ENCODE data around the gene MAP2K2.

MAP2K2 gene

GRCh38 chr19:4081441-4082129 is 42.3 kb downstream of the MAP2K2 start:
- in situ Hi-C loops (cut with MboI; ENCODE audit: low sequenced_read_pairs), result no loop called here

- in situ Hi-C loops (cut with MboI; ENCODE audit: low sequenced_read_pairs), result no loop called here
Observed at GRCh38 chr19:4080473-4080872, 43.4 kb downstream of the MAP2K2 start.

GRCh38 chr19:4077800-4078684 is 45.9 kb downstream of the MAP2K2 start:
- in situ Hi-C loops (cut with MboI; ENCODE audit: low sequenced_read_pairs), result no loop called here

- in situ Hi-C loops (cut with MboI; ENCODE audit: low sequenced_read_pairs), result no loop called here
Observed at GRCh38 chr19:4077007-4077374, 46.9 kb downstream of the MAP2K2 start.

GRCh38 chr19:4075373-4075772 is 48.5 kb downstream of the MAP2K2 start:
- in situ Hi-C loops (cut with MboI; ENCODE audit: low sequenced_read_pairs), result no loop called here

GRCh38 chr19:4071610-4072009 is 52.3 kb downstream of the MAP2K2 start:
- in situ Hi-C loops (cut with MboI; ENCODE audit: low sequenced_read_pairs), result no loop called here

GRCh38 chr19:4069331-4069959 is 54.5 kb downstream of the MAP2K2 start:
- in situ Hi-C loops (cut with MboI; ENCODE audit: low sequenced_read_pairs), result no loop called here

GRCh38 chr19:4068047-4068966 is 55.6 kb downstream of the MAP2K2 start:
- in situ Hi-C loops (cut with MboI; ENCODE audit: low sequenced_read_pairs), result no loop called here

GRCh38 chr19:4067396-4068046 is 56.4 kb downstream of the MAP2K2 start:
- in situ Hi-C loops (cut with MboI; ENCODE audit: low sequenced_read_pairs), result no loop called here

- in situ Hi-C loops (cut with MboI; ENCODE audit: low sequenced_read_pairs), result no loop called here
Observed at GRCh38 chr19:4066682-4067395, 57.1 kb downstream of the MAP2K2 start, which contains the start of gene ZBTB7A. TSS of gene ZBTB7A (minus strand) at chr19:4066899. CDS start at chr19:4055232, 11,667 bp downstream.

- in situ Hi-C loops (cut with MboI; ENCODE audit: low sequenced_read_pairs), result no loop called here
Observed at GRCh38 chr19:4066176-4066606, 57.7 kb downstream of the MAP2K2 start.

GRCh38 chr19:4065430-4066175 is 58.3 kb downstream of the MAP2K2 start:
- in situ Hi-C loops (cut with MboI; ENCODE audit: low sequenced_read_pairs), result no loop called here

GRCh38 chr19:4064496-4065260 is 59.2 kb downstream of the MAP2K2 start:
- in situ Hi-C loops (cut with MboI; ENCODE audit: low sequenced_read_pairs), result no loop called here

GRCh38 chr19:4064149-4064495 is 59.8 kb downstream of the MAP2K2 start:
- in situ Hi-C loops (cut with MboI; ENCODE audit: low sequenced_read_pairs), result no loop called here

GRCh38 chr19:4063369-4064148 is 60.4 kb downstream of the MAP2K2 start:
- in situ Hi-C loops (cut with MboI; ENCODE audit: low sequenced_read_pairs), result no loop called here

- in situ Hi-C loops (cut with MboI; ENCODE audit: low sequenced_read_pairs), result no loop called here
Observed at GRCh38 chr19:4062419-4063368, 61.2 kb downstream of the MAP2K2 start.

Measured in HL-60/S4 treated with phorbol 12-myristate 13-acetate at 8.2 ng/mL for 4 days and 3 days (cell line).